Measurements from ENCODE around the gene TYW1.
"Not testable (repeated sequence)": the region's sequence is repeated elsewhere in the genome, so short reads cannot be mapped to it uniquely, and the experiment has no call there.

The TYW1 gene

GRCh38 chr7:67134912-67135311, 138.3 kb downstream of the TYW1 start:
- not testable (repeated sequence) for H3K27ac Mint-ChIP-seq, H3K9me3 Mint-ChIP-seq, H3K4me3 Mint-ChIP-seq, H3K27me3 Mint-ChIP-seq
- peaks cover 12% of the 10 kb centered on the region for H3K36me3 Mint-ChIP-seq
- peaks cover 15% of the 10 kb centered on the region for H3K4me1 Mint-ChIP-seq

- not testable (repeated sequence) for H3K27ac Mint-ChIP-seq
- peaks cover 10% of the 10 kb centered on the region for H3K4me1 Mint-ChIP-seq
Measured at GRCh38 chr7:67135617-67136486, 139.2 kb downstream of the TYW1 start.

GRCh38 chr7:67137489-67137888, 140.9 kb downstream of the TYW1 start:
- H3K27me3 Mint-ChIP-seq, H3K4me1 Mint-ChIP-seq: not testable (repeated sequence)

More at GRCh38 chr7:67135617-67136486, 139.2 kb downstream of the TYW1 start:
- H3K36me3 Mint-ChIP-seq: peaks cover 12% of the 10 kb centered on the region
- not testable (repeated sequence) for H3K9me3 Mint-ChIP-seq, H3K4me3 Mint-ChIP-seq, H3K27me3 Mint-ChIP-seq

GRCh38 chr7:67139876-67140275, 143.2 kb downstream of the TYW1 start:
- not testable (repeated sequence) for H3K27me3 Mint-ChIP-seq, H3K4me3 Mint-ChIP-seq, H3K36me3 Mint-ChIP-seq, H3K4me1 Mint-ChIP-seq, H3K9me3 Mint-ChIP-seq, H3K27ac Mint-ChIP-seq

More at GRCh38 chr7:67137489-67137888, 140.9 kb downstream of the TYW1 start:
- not testable (repeated sequence) for H3K9me3 Mint-ChIP-seq, H3K4me3 Mint-ChIP-seq, H3K27ac Mint-ChIP-seq
- peaks cover 12% of the 10 kb centered on the region for H3K36me3 Mint-ChIP-seq

- not testable (repeated sequence) for H3K27ac Mint-ChIP-seq, H3K9me3 Mint-ChIP-seq, H3K36me3 Mint-ChIP-seq, H3K4me3 Mint-ChIP-seq, H3K27me3 Mint-ChIP-seq, H3K4me1 Mint-ChIP-seq
Measured at GRCh38 chr7:67141001-67141400, 144.4 kb downstream of the TYW1 start.

- H3K27ac Mint-ChIP-seq, H3K4me3 Mint-ChIP-seq, H3K9me3 Mint-ChIP-seq, H3K4me1 Mint-ChIP-seq, H3K27me3 Mint-ChIP-seq, H3K36me3 Mint-ChIP-seq: not testable (repeated sequence)
Measured at GRCh38 chr7:67143091-67143786, 146.6 kb downstream of the TYW1 start.

GRCh38 chr7:67145581-67146193, 149.1 kb downstream of the TYW1 start:
- H3K36me3 Mint-ChIP-seq, H3K27me3 Mint-ChIP-seq, H3K27ac Mint-ChIP-seq, H3K9me3 Mint-ChIP-seq, H3K4me3 Mint-ChIP-seq: not testable (repeated sequence)
- peaks cover 20% of the 10 kb centered on the region for H3K4me1 Mint-ChIP-seq

GRCh38 chr7:67149131-67149530, 152.5 kb downstream of the TYW1 start:
- not testable (repeated sequence) for H3K9me3 Mint-ChIP-seq, H3K4me3 Mint-ChIP-seq, H3K27me3 Mint-ChIP-seq
- Mint-ChIP-seq H3K27ac (peak overlapping the region; percentile 8), H3K4me1 (peaks cover 24% of the 10 kb centered on the region), H3K36me3 (peaks cover 19% of the 10 kb centered on the region)

GRCh38 chr7:67154374-67154773, 157.7 kb downstream of the TYW1 start:
- H3K36me3 Mint-ChIP-seq: peaks cover 32% of the 10 kb centered on the region
- peaks cover 24% of the 10 kb centered on the region for H3K4me1 Mint-ChIP-seq
- H3K27me3 Mint-ChIP-seq, H3K27ac Mint-ChIP-seq, H3K9me3 Mint-ChIP-seq, H3K4me3 Mint-ChIP-seq: not testable (repeated sequence)

GRCh38 chr7:67156064-67156463, 159.4 kb downstream of the TYW1 start:
- not testable (repeated sequence) for H3K4me3 Mint-ChIP-seq, H3K27me3 Mint-ChIP-seq, H3K9me3 Mint-ChIP-seq
- H3K4me1 Mint-ChIP-seq: peaks cover 20% of the 10 kb centered on the region
- peaks cover 30% of the 10 kb centered on the region for H3K36me3 Mint-ChIP-seq
- peak overlapping the region; percentile 4 for H3K27ac Mint-ChIP-seq

GRCh38 chr7:67163285-67163684, 166.7 kb downstream of the TYW1 start:
- not testable (repeated sequence) for H3K9me3 Mint-ChIP-seq, H3K36me3 Mint-ChIP-seq, H3K27me3 Mint-ChIP-seq
- Mint-ChIP-seq H3K4me3 (peak overlapping the region; percentile 38), H3K4me1 (peaks cover 39% of the 10 kb centered on the region), H3K27ac (peak overlapping the region; percentile 48)

- H3K4me1 Mint-ChIP-seq: peaks cover 13% of the 10 kb centered on the region
- peak overlapping the region; percentile 4 for H3K4me3 Mint-ChIP-seq
- peak overlapping the region; percentile 11 for H3K27ac Mint-ChIP-seq
- not testable (repeated sequence) for H3K27me3 Mint-ChIP-seq, H3K36me3 Mint-ChIP-seq, H3K9me3 Mint-ChIP-seq
Measured at GRCh38 chr7:67171151-67171550, 174.5 kb downstream of the TYW1 start.

- H3K4me3 Mint-ChIP-seq, H3K4me1 Mint-ChIP-seq, H3K9me3 Mint-ChIP-seq, H3K27me3 Mint-ChIP-seq, H3K27ac Mint-ChIP-seq, H3K36me3 Mint-ChIP-seq: not testable (repeated sequence)
Measured at GRCh38 chr7:67176730-67177129, 180.1 kb downstream of the TYW1 start.

GRCh38 chr7:67178915-67179688, 182.5 kb downstream of the TYW1 start:
- H3K27me3 Mint-ChIP-seq, H3K9me3 Mint-ChIP-seq, H3K4me1 Mint-ChIP-seq, H3K27ac Mint-ChIP-seq, H3K36me3 Mint-ChIP-seq, H3K4me3 Mint-ChIP-seq: not testable (repeated sequence)

GRCh38 chr7:67182956-67183750, 186.5 kb downstream of the TYW1 start:
- peaks cover 11% of the 10 kb centered on the region for H3K4me1 Mint-ChIP-seq
- not testable (repeated sequence) for H3K36me3 Mint-ChIP-seq, H3K4me3 Mint-ChIP-seq, H3K27ac Mint-ChIP-seq, H3K9me3 Mint-ChIP-seq, H3K27me3 Mint-ChIP-seq

All from activated naive CD4-positive, alpha-beta T cell treated with anti-CD3 and anti-CD28 coated beads, Interleukin-2, amount 50 U/mL, for 24 hours (primary cell).